Measurements from ENCODE around the gene SLC20A1. TPM values are rescaled to one million over a fixed set of nuclear protein-coding genes. Genes with fewer than 3 reads are reported as not detected.

The SLC20A1 gene
- total RNA-seq, 2 experiments from 2014 or later = 52.7 to 52.8 TPM

GRCh38 chr2:112658839-112659667, 13.3 kb downstream of the SLC20A1 start:
- peaks cover 52% of the 10 kb centered on the region for H3K4me1 Mint-ChIP-seq (ENCODE audit: low read depth)
- H3K27me3 Mint-ChIP-seq = no peaks in the 10 kb centered on the region
- no peak for TF ChIP-seq CTCF (IDR thresholded peaks at IDR 0.05)
- ATAC-seq = no peak
- ChIA-PET POLR2A (interaction anchor here (0.7 to 6.3 kb wide), 13 partner anchors 9 to 115 kb away, joined by 3 to 68 read pairs (median 3); partner anchors contain the start of gene SLC20A1), CTCF (interaction anchor here (1.4 to 2.6 kb wide), 4 partner anchors 14 to 67 kb away, joined by 4 to 14 read pairs (median 8); partner anchors contain the start of gene SLC20A1)
- H3K36me3 Mint-ChIP-seq (ENCODE audit: low read depth) = peaks cover 77% of the 10 kb centered on the region
- intact Hi-C loops (cut with micrococcal nuclease) = no loop called here
- no peak for DNase-seq
- H3K4me3 Mint-ChIP-seq = no peak overlapping the region
- peak overlapping the region; percentile 64 for H3K27ac Mint-ChIP-seq
- no peaks in the 10 kb centered on the region for H3K9me3 Mint-ChIP-seq

GRCh38 chr2:112660138-112660537, 14.4 kb downstream of the SLC20A1 start:
- no peak overlapping the region for H3K4me3 Mint-ChIP-seq
- no peaks in the 10 kb centered on the region for H3K27me3 Mint-ChIP-seq
- ATAC-seq = no peak
- intact Hi-C loops (cut with micrococcal nuclease) = no loop called here
- no peak for DNase-seq
- ChIA-PET POLR2A (interaction anchor here (0.7 to 1.9 kb wide), 4 partner anchors 13 to 32 kb away, joined by 3 to 8 read pairs (median 4); no protein-coding TSS in a partner anchor), CTCF (interaction anchor here (1.3 to 1.8 kb wide), 3 partner anchors 33 to 67 kb away, joined by 3 to 8 read pairs (median 7); no protein-coding TSS in a partner anchor)
- peaks cover 47% of the 10 kb centered on the region for H3K4me1 Mint-ChIP-seq (ENCODE audit: low read depth)
- H3K9me3 Mint-ChIP-seq = no peaks in the 10 kb centered on the region
- H3K36me3 Mint-ChIP-seq (ENCODE audit: low read depth) = peaks cover 77% of the 10 kb centered on the region
- H3K27ac Mint-ChIP-seq = peak overlapping the region; percentile 40
- TF ChIP-seq CTCF (IDR thresholded peaks at IDR 0.05) = no peak

- Mint-ChIP-seq H3K4me1 (ENCODE audit: low read depth) (peaks cover 41% of the 10 kb centered on the region), H3K9me3 (no peaks in the 10 kb centered on the region), H3K27me3 (no peaks in the 10 kb centered on the region), H3K27ac (no peak overlapping the region), H3K36me3 (ENCODE audit: low read depth) (peaks cover 74% of the 10 kb centered on the region), H3K4me3 (no peak overlapping the region)
- no peak for TF ChIP-seq CTCF (IDR thresholded peaks at IDR 0.05)
- ATAC-seq (no peak), DNase-seq (no peak)
- POLR2A ChIA-PET = interaction anchor here (1.3 to 6.8 kb wide), 6 partner anchors 11 to 34 kb away, joined by 3 to 27 read pairs (median 4); partner anchors contain the start of gene SLC20A1
- CTCF ChIA-PET = interaction anchor here (1.8 kb wide), 1 partner anchor 65 kb away, joined by 8 read pairs; no protein-coding TSS in a partner anchor
- intact Hi-C loops (cut with micrococcal nuclease) = no loop called here
Observed at GRCh38 chr2:112661656-112662305, 16.0 kb downstream of the SLC20A1 start.

- no peaks in the 10 kb centered on the region for H3K27me3 Mint-ChIP-seq
Observed at GRCh38 chr2:112662704-112663103, 17.0 kb downstream of the SLC20A1 start.

More at GRCh38 chr2:112662704-112663103, 17.0 kb downstream of the SLC20A1 start:
- intact Hi-C loops (cut with micrococcal nuclease) = no loop called here
- Mint-ChIP-seq H3K4me1 (ENCODE audit: low read depth) (peaks cover 33% of the 10 kb centered on the region), H3K36me3 (ENCODE audit: low read depth) (peaks cover 64% of the 10 kb centered on the region), H3K27ac (peak overlapping the region; percentile 2), H3K4me3 (no peak overlapping the region), H3K9me3 (no peaks in the 10 kb centered on the region)
- DNase-seq = no peak
- no peak for ATAC-seq
- ChIA-PET POLR2A (interaction anchor here (1.1 to 6.8 kb wide), 6 partner anchors 12 to 26 kb away, joined by 3 to 27 read pairs (median 4); partner anchors contain the start of gene SLC20A1), CTCF (interaction anchor here (0.7 to 1.7 kb wide), 3 partner anchors 15 to 64 kb away, joined by 3 to 6 read pairs (median 4); no protein-coding TSS in a partner anchor)
- TF ChIP-seq CTCF (IDR thresholded peaks at IDR 0.05) = no peak
